DMS153 treated with DMSO at 0.1 percent for 48 hours (cell line): ENCODE measurements around the gene KIAA1671.

Experiments
- DNase-seq: peaks from one replicate; lab custom pipeline; 2025; ENCODE audit not compliant: unreplicated experiment; lab: John Stamatoyannopoulos, UW

Gene KIAA1671

DNA sequence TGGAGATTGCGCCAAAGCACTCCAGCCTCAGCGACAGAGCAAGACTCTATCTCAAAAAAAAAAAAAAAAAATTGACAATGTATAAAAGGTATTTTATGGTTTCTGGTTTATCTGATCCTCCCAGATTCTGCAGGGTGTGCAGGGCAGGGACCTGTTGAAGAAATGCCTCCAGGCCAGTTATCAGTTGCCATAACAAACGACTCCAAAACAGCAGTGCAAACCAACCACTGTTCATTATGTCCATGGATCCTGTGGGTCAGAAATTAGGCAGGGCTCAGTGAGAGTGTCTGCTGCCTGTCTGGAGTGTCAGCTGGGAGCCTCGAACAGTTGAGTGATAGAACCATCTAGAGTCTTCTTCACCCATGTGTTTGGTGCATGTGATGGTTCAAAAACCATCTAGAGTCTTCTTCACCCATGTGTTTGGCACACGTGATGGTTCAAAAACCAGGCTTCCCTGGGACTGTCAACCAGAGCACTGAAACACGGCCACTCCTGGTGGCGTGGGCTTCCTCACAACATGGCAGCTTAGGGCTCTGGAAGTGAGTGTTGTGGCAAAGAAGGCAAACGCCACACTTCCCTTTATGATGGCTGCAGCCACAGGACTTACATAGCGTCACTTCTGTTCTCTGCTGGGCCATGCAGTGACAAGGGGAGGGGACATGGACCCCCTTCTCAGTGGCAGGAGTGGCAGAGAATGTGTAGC, 132.0 kb downstream of the KIAA1671 start:
- no peak for DNase-seq

DNA sequence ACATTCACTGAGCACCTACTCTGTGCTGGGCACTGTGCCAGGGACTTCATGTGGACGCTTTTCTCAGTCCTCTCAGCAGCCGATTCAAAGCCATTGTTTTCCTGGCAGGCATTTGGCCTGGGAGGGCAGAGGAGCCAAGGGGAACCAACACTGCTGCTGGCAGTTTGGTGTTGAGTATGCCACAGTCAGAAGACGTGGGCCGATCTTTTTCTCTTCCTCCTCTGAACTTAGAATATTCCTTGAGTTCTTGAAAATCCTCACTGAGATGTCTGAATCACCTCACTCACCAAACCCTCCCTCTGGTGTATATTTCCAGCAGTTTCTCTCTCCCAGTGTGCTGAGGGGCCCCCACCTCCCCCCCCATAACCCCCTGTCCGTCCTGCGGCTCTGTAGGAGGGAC, 132.6 kb downstream of the KIAA1671 start:
- no peak for DNase-seq

DNA sequence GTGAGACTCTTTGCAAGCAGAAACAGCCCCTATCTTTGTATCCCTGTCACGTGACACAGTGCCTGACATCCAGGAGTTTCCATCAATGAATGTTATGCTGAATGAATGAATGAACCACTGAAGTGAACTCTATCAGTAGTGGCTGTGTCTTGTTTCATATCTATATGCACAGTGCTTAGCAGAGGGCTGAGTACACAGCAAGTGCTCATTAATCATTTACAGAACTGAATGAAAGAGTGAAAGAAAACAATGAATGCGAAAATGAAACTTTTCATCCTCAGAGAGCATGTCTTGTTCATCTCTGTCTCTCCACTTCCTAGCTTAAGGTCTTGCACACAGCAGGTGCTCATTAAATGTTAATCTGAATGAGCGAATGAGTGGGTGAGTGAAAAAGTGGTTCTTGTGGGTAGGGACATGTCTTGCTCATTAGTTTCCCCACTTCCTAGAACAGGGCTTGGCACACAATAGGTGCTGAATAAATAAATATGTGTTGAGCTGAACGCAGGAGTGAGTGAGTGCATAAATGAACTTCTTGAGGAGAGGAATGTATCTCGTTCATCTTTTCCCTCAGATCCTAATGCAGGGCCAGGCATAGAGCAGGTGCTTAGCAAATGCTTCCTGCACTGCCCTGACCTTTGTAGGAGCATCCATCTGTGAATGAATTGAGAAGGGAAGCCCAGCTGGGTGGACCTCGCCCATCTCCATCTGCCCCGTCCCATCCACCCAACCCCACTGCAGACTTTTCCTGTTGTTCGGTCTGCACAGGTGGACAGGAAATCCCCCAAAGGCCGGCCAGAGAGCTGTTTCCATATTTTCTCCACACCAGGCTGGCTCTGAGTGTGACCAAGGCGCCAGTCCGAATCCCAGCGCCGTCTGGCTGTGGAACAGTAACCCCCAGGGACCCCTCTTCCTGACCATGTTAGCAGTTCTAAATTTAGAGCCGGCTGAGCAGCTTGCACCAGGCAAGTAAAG, 133.7 kb downstream of the KIAA1671 start:
- DNase-seq, result no peak

DNA sequence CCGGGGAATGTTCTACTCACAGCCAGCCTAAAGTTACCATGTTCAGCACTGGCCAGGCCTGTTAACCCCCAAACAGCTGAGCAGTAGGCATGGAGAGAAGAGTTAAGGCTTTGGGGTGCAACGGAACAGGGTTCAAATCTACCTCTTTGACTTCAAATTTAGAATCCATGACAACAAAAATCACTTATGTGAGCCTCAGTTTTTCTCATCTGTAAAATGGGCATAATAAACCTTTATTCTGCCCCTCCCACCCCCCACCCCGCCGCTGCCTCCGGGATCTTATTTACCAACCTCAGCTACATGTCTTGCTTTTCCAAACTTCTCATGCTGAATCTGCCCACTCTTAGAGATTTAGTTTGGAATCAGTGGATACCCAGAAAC, 134.4 kb downstream of the KIAA1671 start:
- no peak for DNase-seq

DNA sequence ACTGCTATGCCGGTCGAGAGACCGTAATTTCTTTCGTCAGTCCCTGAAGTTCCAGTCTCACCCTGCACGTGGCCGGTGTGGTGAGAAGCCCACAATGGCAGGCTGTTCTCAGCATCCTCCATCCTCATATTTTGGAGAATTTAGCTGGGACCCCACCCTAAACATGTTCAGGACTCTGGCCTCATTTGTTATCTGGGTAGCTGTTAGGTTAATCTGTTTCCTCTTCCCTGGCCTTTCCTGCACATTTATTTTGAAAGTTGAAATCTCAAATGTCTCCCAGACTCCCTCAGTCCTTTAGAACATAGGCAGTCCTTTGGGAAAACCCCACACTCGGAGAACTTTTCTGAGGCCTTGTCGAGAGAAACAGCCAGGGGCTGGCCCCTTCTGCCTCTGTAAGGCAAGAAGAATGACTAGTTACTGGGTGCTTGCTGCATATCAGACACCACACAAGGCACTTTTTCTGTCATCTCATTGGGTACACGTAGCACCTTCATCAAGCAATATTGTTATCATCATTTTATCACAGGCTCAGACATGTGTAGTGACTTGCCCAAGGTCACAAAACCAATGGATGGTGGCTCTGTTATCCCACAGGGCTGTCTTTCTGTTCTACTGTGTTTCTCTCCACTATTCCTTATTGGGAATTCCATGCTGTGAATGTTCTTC, 137.8 kb downstream of the KIAA1671 start:
- DNase-seq, result no peak

DNA sequence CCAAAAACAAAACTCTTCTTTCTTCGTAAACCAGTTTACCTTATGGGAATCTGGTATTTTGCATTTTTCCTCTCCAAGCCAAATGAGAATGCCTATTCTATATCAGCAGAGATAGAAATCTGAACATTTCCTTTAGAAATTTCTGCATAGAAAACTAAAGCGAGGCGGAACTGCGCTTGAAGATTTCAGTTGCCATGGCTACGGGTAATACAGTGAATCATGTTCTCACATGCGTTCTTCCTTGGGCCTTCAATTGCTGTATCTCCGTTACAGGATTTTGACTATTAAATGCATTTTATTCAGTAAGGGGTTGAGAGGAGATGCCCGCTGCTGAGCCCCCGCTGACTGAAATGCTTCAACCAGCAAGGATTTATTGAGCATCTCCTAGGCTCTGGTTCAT, 138.9 kb downstream of the KIAA1671 start:
- no peak for DNase-seq

DNA sequence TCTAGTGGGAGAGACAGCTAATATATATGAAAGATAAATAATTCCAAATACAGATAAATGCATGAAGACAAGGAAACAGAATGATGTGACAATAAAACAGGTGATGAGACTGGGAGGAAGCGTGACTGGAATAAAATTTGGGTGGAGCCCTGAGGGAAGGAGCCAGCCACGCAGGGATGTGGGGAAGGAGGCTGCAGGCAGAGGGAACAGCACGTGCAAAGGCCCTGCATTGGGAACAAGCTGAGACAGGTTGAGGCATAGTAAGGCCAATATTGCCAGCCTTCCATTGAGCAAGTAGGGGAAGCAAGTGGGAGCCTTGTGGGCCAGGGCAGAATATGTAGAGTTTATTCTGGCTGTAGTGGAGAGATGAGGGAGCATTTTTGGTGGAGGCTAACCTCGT, 139.6 kb downstream of the KIAA1671 start:
- DNase-seq, result no peak

DNA sequence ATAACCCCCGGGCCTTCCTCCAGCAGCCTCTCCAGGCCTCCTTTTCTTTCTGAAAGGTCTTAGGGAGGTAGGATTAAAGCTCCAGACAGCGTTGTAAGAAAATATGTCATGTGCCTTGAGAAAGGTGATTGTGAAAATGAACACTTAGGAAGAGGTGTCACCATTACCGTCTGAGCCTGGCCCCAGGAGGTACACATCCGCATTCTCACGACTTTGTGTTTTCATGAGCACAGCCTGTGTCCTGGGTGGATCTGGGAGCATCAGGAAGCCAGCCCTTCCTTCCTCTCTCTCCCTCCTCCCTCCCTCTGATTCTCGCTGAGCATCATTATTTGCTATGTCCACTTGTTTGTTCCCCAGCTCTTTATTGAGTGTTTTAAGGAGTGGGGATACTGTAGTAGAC, 142.1 kb downstream of the KIAA1671 start:
- no peak for DNase-seq

DNA sequence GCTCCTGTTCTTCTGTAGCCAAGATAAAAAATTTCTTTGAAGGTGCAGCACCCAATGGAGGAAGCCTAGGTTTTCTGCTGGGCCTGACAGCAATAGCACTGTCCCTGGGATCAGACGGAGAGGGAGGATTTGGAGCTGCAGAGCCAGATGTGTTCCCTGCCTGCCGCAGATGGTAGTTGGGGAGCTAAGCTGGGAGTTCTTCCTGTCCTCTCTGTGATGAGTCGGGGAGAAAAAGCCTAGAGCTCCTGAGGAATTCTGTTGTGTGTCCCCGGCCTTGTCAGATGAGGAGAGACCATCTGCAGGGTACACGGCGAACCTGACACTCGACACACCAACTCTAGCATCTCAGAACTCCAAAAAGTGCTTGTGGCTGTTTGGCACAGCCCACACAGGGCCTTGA, 143.4 kb downstream of the KIAA1671 start:
- DNase-seq, result no peak

DNA sequence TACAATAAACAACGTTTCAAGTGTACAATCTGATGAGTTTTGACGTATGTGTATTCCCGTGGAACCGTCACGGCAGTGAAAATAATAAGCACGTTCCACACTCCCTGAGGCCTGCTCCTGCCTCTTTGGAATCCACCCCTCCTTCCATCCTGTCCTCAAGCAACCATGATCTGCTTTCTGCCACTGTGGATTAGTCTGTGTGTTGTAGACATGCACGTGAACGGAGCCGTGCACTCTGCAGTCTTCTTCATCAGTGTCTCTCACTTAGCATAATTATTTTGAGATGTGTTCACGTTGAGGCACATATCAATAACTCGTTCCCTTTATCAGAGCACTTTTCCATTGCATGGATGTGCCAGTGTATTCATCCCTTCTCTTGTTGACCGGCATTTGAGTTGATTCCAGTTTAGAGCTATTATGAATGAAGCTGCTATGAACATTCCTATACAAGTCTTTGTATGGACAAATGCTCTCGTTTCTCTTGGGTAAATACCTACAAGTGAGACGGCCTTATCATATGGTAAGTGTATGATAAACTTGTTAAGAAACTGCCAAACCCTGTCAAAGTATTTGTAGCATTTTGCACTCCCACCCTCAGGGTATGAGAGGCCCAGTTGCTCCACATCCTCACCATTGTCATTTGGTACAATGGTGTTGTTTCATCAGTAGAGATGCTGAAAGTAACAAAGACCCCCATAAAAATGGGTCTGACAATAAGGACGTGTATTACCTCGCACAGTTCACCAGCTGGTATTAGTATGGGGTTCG, 144.3 kb downstream of the KIAA1671 start:
- DNase-seq, result no peak

DNA sequence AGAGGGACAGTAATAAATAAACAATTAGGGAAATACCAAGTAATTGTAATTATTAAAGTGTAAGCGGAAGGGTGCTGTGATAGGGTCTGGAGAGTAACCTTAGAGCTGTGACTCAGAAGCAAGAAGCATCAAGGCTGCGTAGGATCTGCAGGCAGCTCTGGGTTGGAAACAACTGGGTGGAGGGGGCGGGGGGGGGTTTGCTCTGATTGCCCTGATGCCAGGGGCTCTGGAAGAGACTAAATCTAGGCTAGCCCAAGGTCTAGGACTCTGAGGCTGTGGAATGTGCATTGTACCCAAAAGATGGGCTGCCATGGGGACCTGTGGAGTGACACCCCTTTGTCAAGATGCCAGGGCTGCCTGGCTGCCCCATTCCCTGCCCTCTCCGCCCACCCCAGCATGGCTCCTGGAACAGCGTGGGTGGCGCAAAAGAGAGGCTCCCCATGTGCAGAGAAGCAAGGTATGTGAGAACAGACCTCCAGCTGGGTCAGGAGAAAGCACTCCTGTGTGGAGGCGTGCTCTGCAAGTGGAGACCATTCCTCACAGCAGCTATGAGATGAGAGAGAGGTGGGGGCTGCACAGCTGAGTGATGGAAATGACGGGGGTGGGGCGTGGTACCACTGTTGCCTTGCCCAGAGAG, 146.0 kb downstream of the KIAA1671 start:
- DNase-seq, result no peak

DNA sequence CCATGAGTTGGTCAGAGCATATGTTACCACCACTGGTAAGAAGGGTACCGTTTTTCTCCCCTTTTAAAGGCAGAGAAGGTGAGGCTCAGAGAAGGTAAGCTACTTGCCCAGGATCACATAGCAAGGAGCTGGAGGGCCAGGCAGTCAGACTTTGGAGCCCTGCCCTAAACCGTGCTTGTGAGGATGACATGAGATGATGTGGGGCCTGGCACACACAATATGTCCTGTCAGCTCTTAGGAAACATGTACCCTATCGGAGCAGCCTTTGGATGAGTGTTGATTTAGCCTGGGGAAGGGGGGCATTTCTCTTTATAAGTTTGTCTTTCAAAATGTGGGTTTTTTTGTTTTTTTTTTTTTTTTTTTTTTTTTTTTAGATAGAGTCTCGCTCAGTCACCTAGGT, 146.7 kb downstream of the KIAA1671 start:
- DNase-seq, result no peak

DNA sequence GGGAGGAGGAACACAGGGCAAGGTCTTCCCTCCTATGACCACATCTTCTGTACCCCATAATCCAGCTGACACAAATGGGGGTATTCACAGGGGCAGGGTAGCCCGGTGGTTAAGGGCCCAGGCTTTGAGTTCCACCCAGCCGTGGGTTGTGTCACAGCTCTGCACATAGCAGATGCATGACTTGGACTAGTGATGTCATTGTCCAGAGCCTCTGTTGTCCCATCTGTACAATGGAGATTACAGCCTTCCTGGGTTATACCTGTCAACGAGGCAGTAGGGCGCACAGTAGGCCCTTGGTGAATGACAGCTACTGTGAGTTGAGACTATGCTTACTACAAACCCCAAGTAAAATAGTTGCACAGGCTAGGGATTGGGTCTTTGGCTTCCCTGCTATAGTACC, 147.9 kb downstream of the KIAA1671 start:
- DNase-seq, result no peak

DNA sequence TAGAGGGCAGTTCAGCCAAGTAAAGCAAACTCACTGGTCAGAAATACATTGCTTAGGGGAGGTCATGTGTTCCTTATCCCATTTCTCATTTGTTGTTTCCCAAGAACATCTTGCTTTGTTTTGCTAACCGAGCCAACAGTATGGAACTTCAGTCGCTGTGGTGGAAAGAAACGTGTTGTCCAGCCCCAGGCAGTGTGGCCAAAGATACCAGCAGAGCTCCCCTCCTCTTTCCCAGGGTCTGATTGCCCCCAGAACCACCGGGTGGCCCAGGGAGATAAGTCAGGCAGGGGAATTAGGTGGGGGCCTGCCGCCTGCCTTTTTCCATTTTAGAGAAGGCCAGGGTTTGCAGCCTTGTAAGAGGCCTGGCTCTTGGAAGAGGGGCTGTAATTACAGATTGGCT, 148.4 kb downstream of the KIAA1671 start:
- DNase-seq, result no peak

DNA sequence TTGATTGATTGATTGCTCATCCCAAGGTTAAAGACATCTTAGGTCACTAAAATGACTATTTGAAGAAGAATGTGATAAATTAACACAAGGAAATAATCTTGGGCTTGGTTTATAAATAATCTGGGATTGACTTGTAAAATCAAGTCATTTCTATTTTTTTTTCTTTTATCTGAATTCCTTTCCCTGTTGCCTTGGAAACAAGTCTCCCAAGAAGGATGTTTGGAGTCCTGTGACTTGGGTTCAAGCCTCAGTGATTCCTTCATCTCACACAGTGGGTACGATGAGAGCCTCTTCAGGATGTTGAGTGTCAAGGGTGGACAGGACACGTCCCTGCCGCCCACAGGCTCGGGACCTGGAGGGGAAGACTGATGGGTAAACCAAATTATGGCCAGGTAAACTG, 149.0 kb downstream of the KIAA1671 start:
- no peak for DNase-seq

DNA sequence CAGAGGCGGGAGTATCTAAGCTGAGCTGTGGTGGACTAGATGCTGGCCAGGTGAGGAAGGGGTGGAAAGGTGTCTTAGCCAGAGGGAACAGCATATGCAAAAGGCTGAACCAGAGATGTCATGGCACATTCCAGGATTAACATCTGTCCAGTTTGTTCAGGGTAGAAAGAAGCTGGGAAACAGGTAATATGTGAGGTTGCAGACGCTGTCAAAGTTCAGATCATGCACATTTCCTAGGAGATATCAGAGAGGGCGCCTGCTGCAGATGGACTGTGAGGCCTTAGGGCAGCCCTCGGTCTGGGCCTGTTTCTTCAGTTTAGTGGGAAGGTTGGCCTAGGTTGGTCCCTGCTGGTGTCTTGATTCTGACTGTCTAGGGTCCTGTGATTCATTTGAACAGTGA, 149.5 kb downstream of the KIAA1671 start:
- DNase-seq, result no peak

DNA sequence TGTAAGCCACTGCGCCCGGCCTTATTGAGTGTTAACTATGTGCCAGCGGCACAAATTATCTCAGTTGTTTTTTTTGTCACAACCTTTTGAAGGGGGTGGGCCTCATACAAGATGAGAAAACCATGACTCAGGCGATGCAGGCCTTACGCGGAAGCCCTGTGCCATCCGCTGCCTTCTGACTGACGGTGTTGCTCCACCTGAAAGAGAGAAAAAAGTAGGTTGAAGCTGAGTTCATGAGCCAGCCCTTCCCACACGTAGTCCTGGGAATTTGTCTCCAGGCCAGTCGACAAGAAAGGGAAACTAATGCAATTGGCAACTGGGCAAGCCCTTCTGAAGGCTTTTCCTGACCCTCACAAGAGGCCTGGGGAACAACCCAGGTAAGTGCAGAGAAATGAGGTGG, 150.2 kb downstream of the KIAA1671 start:
- no peak for DNase-seq

DNA sequence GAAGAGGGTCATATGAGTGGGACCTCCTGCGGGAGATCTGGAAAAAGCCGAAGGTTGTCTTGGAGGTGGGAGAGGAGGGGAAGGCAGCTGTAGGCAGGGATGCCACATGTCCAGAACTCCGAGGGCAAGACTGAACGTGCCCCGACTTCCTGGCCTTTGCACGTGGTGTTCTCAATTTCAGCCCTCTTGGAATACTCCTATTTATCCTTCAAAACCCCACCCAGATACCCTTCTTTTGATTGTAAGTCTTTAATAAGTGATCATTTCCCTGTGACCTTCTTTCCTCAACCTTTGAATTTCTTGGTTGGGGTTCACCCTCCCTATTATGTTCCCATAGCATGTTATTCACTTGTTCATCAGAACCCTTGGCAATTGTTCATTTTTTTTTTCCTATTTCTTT, 151.9 kb downstream of the KIAA1671 start:
- no peak for DNase-seq

DNA sequence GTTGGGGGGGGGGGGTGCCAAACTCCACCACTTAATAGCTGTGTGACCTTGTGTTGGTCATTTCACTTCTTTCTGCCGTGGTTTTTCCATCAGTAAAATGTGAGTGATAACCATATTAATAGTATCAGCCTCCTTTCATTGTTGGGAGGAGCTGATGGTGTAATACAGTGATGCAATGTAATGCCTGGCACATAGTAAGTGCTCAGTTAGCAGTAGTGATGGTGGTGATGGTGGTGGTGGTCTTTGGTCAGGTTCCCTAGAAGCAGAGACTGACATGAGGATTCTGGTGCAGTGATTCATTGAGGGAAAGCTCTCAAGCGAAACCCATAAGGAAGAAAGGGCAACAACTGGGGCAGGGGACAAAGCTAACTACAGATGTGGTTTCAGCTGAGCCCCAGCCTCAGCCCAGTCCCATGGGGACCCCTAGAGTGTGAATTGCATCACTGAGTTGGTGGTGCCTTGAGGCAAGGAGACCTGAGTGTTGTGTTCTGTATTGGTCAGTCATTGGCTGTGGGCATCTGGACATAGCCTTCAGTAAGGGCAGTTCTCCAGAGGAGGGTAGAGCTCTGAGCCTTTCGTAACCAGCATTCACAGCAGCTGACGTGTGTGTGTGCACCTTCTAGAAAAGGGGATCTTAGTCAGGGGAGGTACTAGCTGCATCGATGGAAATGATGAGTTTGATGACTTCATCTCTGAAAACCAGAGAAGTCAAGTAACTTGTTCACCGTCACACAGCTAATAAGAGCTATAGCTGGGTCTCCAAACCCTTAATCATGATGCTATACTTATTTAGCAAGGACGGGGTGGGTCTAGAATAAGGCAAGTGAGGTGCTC, 153.5 kb downstream of the KIAA1671 start:
- no peak for DNase-seq
